IMR-90 (cell line): Measurements from ENCODE around the gene ANKS4B. TPM values are rescaled to one million over a fixed set of nuclear protein-coding genes. Genes with fewer than 3 reads are reported as not detected.

Experiments
- ATAC-seq: fragments of 200-7000 bp; cut with Tn5 transposase; 2 replicates; pipeline ENCODE4 v1.9.1; 2020; ENCODE audit warnings: low read depth, mild to moderate bottlenecking, moderate library complexity
- BruUV-seq: library from RNA; stranded (reverse); fragments of 400-500 nt; replicated peaks from 2 replicates; lab custom pipeline; 2021; lab: Mats Ljungman, UMichigan
- CTCF ChIA-PET: fragments of 300-600 bp; formaldehyde crosslinking; extraction: SDS; loops from one replicate; lab custom pipeline; 2021; ENCODE audit warnings: antibody characterized with exemption; lab: Yijun Ruan, JAX
- POLR2A ChIA-PET: fragments of 300-600 bp; sonication (Branson Sonifier 250); formaldehyde crosslinking; loops from one replicate; lab custom pipeline; 2022; ENCODE audit warnings: antibody characterized with exemption; ENCODE audit not compliant: unreplicated experiment; lab: Charles Lee
- DNase-seq: peaks from one replicate; pipeline ENCODE4 v3.0.0; 2013
- H2AFZ ChIP-seq: replicated peaks from 2 replicates; pipeline ENCODE3; 2013; ENCODE audit warnings: low read length, mild to moderate bottlenecking; ENCODE audit not compliant: poor library complexity
- H2AK5ac ChIP-seq: 2 replicates; pipeline ENCODE4 v1.6.1; 2013; ENCODE audit warnings: low read depth, low read length, inconsistent platforms
- H2AK9ac ChIP-seq: replicated peaks from 2 replicates; pipeline ENCODE3; 2013; ENCODE audit warnings: mild to moderate bottlenecking, low read depth, low read length, moderate library complexity; ENCODE audit not compliant: poor library complexity
- H2BK120ac ChIP-seq: 2 replicates; pipeline ENCODE4 v1.6.1; 2013; ENCODE audit warnings: low read depth, low read length, inconsistent platforms
- H2BK15ac ChIP-seq: 3 replicates; pipeline ENCODE4 v1.6.1; 2013; ENCODE audit warnings: low read depth, low read length, inconsistent platforms
- H2BK20ac ChIP-seq: 2 replicates; pipeline ENCODE4 v1.6.1; 2013; ENCODE audit warnings: low read depth, mild to moderate bottlenecking, inconsistent platforms, low read length, moderate library complexity
- H2BK5ac ChIP-seq: 2 replicates; pipeline ENCODE4 v1.6.1; 2013; ENCODE audit warnings: mild to moderate bottlenecking, low read depth, low read length, inconsistent platforms; ENCODE audit not compliant: poor library complexity, severe bottlenecking
- H3K14ac ChIP-seq: replicated peaks from 2 replicates; pipeline ENCODE4 v1.6.1; 2013; ENCODE audit warnings: low read depth, low read length, inconsistent platforms
- H3K18ac ChIP-seq: 2 replicates; pipeline ENCODE4 v1.6.1; 2013; ENCODE audit warnings: low read depth, low read length, control low read depth
- H3K23ac ChIP-seq: 2 replicates; pipeline ENCODE4 v1.6.1; 2013; ENCODE audit warnings: low read depth, low read length, inconsistent platforms
- H3K27ac ChIP-seq: 2 replicates; pipeline ENCODE4 v1.5.1; 2013; ENCODE audit warnings: mild to moderate bottlenecking, control low read depth, low read length; ENCODE audit not compliant: insufficient read depth
- H3K27me3 ChIP-seq: 2 replicates; pipeline ENCODE4 v1.6.1; 2013; ENCODE audit warnings: low read length; ENCODE audit not compliant: control insufficient read depth, insufficient read depth
- H3K36me3 ChIP-seq: 2 replicates; pipeline ENCODE4 v1.6.1; 2013; ENCODE audit warnings: low read length, mixed read lengths; ENCODE audit not compliant: control insufficient read depth, insufficient read depth
- H3K4ac ChIP-seq: 2 replicates; pipeline ENCODE4 v1.6.1; 2013; ENCODE audit warnings: low read depth, low read length, inconsistent platforms
- H3K4me1 ChIP-seq: 2 replicates; pipeline ENCODE4 v1.6.1; 2013; ENCODE audit warnings: low read length, mixed read lengths; ENCODE audit not compliant: control insufficient read depth, insufficient read depth
- H3K4me2 ChIP-seq: 2 replicates; pipeline ENCODE4 v1.6.1; 2013; ENCODE audit warnings: low read depth, mild to moderate bottlenecking, control low read depth, low read length, moderate library complexity
- H3K4me3 ChIP-seq: 2 replicates; pipeline ENCODE4 v1.5.1; 2013; ENCODE audit warnings: low read depth, mild to moderate bottlenecking, control low read depth, low read length, moderate library complexity; ENCODE audit not compliant: insufficient read depth
- H3K56ac ChIP-seq: 2 replicates; pipeline ENCODE4 v1.6.1; 2013; ENCODE audit warnings: low read length, inconsistent platforms; ENCODE audit not compliant: insufficient read depth; ENCODE audit errors: extremely low read depth
- H3K79me1 ChIP-seq, 2 experiments: 2 replicates each; pipeline ENCODE4 v1.6.1; 2013; ENCODE audit warnings: low read length in 2 of 2, inconsistent platforms in 1 of 2, low read depth in 1 of 2
- H3K9ac ChIP-seq: 2 replicates; pipeline ENCODE4 v1.6.1; 2013; ENCODE audit warnings: low read depth, low read length, control low read depth
- H3K9me1 ChIP-seq: 2 replicates; pipeline ENCODE4 v1.6.1; 2013; ENCODE audit warnings: low read length, inconsistent platforms; ENCODE audit not compliant: insufficient read depth
- H3K9me3 ChIP-seq: 2 replicates; pipeline ENCODE4 v1.6.1; 2013; ENCODE audit warnings: low read length; ENCODE audit not compliant: control insufficient read depth, insufficient read depth
- H4K20me1 ChIP-seq: 2 replicates; pipeline ENCODE4 v1.6.1; 2013; ENCODE audit warnings: low read length, inconsistent platforms; ENCODE audit not compliant: insufficient read depth
- H4K5ac ChIP-seq: 2 replicates; pipeline ENCODE4 v1.6.1; 2013; ENCODE audit warnings: mild to moderate bottlenecking, low read depth, low read length, control low read depth
- H4K8ac ChIP-seq, 2 experiments: 2 replicates each; pipeline ENCODE4 v1.6.1; 2013; ENCODE audit warnings: low read depth in 2 of 2, low read length in 2 of 2, control low read depth in 1 of 2, inconsistent platforms in 1 of 2
- H4K91ac ChIP-seq: 2 replicates; pipeline ENCODE4 v1.6.1; 2013; ENCODE audit warnings: low read depth, low read length, inconsistent platforms; ENCODE audit not compliant: insufficient read depth
- CEBPB ChIP-seq: IDR thresholded peaks from 2 replicates; pipeline ENCODE4 v1.6.1; 2012; ENCODE audit warnings: low read depth, low read length, improper control_type of control experiment
- RFX5 ChIP-seq: IDR thresholded peaks from 2 replicates; pipeline ENCODE4 v1.8.0; 2012; ENCODE audit warnings: low read depth, mild to moderate bottlenecking, low read length, moderate library complexity
- WGBS, 2 experiments: methylation state at CpG; one replicate each; pipeline versions ENCODE4 v1.1.5 to v1.1.7; 2013; ENCODE audit warnings: missing lambda C conversion rate in 2 of 2; ENCODE audit not compliant: insufficient read length in 1 of 2; ENCODE audit errors: extremely low coverage in 2 of 2; 5-methylcytosine and 5-hydroxymethylcytosine counted together
- dilution Hi-C: fragments of 300-500 bp; cut with HindIII; formaldehyde crosslinking; loops from one replicate; pipeline ENCODE4 v1.14.3; 2018; ENCODE audit warnings: low sequenced_read_pairs; ENCODE audit not compliant: unreplicated experiment
- in situ Hi-C: fragments of 300-500 bp; cut with MboI; formaldehyde crosslinking; loops from 3 replicates; pipeline ENCODE4 v1.14.3; 2019; ENCODE audit warnings: low sequenced_read_pairs, inconsistent platforms, mixed read lengths
- intact Hi-C: fragments of 100-400 bp; cut with micrococcal nuclease; formaldehyde crosslinking; loops from 2 replicates; pipeline ENCODE4 v1.10.0; 2022
- polyA plus RNA-seq, 3 experiments: library from polyadenylated mRNA; depleted of rRNA; stranded (reverse); fragments of >200 nt; gene quantifications; 2 replicates each; pipeline ENCODE4 v1.2.3, GENCODE V29; 2012; ENCODE audit warnings: low replicate concordance in 1 of 3
- total RNA-seq: library from RNA; depleted of rRNA; stranded (reverse); fragments of >200 nt; gene quantifications from 2 replicates; pipeline ENCODE4 v1.2.3, GENCODE V29; 2012

ANKS4B gene
- total and polyA plus RNA-seq, 2 of the 4 experiments (the other 2 are of a cell fraction): not detected

GRCh38 chr16:21228361-21228872 lies 5.1 kb upstream of the ANKS4B start:
- Histone ChIP-seq H2BK15ac (no peak overlapping the region), H3K27me3 (peaks cover 17% of the 10 kb centered on the region), H3K4ac (no peak overlapping the region), H2AK9ac (no peak overlapping the region), H4K20me1 (no peaks in the 10 kb centered on the region), H3K4me3 (no peak overlapping the region), H3K36me3 (no peaks in the 10 kb centered on the region), H3K9me3 (no peaks in the 10 kb centered on the region), H3K23ac (no peak overlapping the region), H4K8ac (no peak overlapping the region), H2AFZ (no peak overlapping the region), H4K5ac (no peak overlapping the region), H3K9me1 (no peaks in the 10 kb centered on the region), H3K4me2 (no peak overlapping the region), H3K27ac (no peak overlapping the region), H3K9ac (no peak overlapping the region), H3K56ac (no peak overlapping the region), H2BK5ac (no peak overlapping the region), H3K14ac (no peak overlapping the region), H3K18ac (no peak overlapping the region), H3K4me1 (no peaks in the 10 kb centered on the region), H2BK120ac (no peak overlapping the region), H4K91ac (no peak overlapping the region), H2BK20ac (no peak overlapping the region), H3K79me1 (no peaks in the 10 kb centered on the region), H2AK5ac (no peak overlapping the region)
- no peak for DNase-seq
- no peak for ATAC-seq
- no peak for TF ChIP-seq RFX5
- TF ChIP-seq CEBPB: no peak
- intact Hi-C loops: no loop called here
- POLR2A ChIA-PET: no interaction called here
- CTCF ChIA-PET: no interaction called here
- BruUV-seq: no TSS peak
- 17% methylated on average over 1 of the region's 2 CpGs; no CpG with 5 or more reads in 1 of the 2 experiments for WGBS, 2 experiments
- dilution Hi-C loops: no loop called here
- in situ Hi-C loops: no loop called here
